Keratinocyte (primary cell): Measurements from ENCODE around the gene ILDR1. TPM values are rescaled to one million over a fixed set of nuclear protein-coding genes. Genes with fewer than 3 reads are reported as not detected.

Experiments
- DNase-seq: peaks from one replicate; pipeline ENCODE4 v3.0.0-alpha.2; 2011; ENCODE audit warnings: low read depth, missing footprints, low spot score
- FAIRE-seq: peaks from 2 replicates; lab custom pipeline; 2011; peaks lifted over from hg19 to GRCh38; lab: Jason Lieb, UNC
- H2AFZ ChIP-seq: 2 replicates; pipeline ENCODE4 v1.6.0; 2012; ENCODE audit warnings: low read length, control low read depth, inconsistent platforms; ENCODE audit not compliant: control insufficient read depth
- H3K27ac ChIP-seq: 2 replicates; pipeline ENCODE4 v1.5.1; 2011; ENCODE audit warnings: low read length; ENCODE audit not compliant: control insufficient read depth, insufficient read depth
- H3K27me3 ChIP-seq: 3 replicates; pipeline ENCODE4 v1.6.0; 2011; ENCODE audit warnings: low read length; ENCODE audit not compliant: control insufficient read depth, insufficient read depth; ENCODE audit errors: extremely low read depth
- H3K36me3 ChIP-seq, 2 experiments: 2 replicates in 1 of 2; 3 replicates in 1 of 2; pipeline ENCODE4 v1.5.1; 2011; ENCODE audit warnings: low read length in 2 of 2, mild to moderate bottlenecking in 1 of 2; ENCODE audit not compliant: control insufficient read depth in 2 of 2, insufficient read depth in 2 of 2; ENCODE audit errors: extremely low read depth in 1 of 2
- H3K4me1 ChIP-seq: 3 replicates; pipeline ENCODE4 v1.5.1; 2011; ENCODE audit warnings: low read length; ENCODE audit not compliant: control insufficient read depth, insufficient read depth; ENCODE audit errors: extremely low read depth
- H3K4me2 ChIP-seq: 3 replicates; pipeline ENCODE4 v1.6.0; 2011; ENCODE audit warnings: low read depth, low read length; ENCODE audit not compliant: control insufficient read depth, insufficient read depth; ENCODE audit errors: extremely low read depth
- H3K4me3 ChIP-seq, 3 experiments: fragments of 200-600 bp in 1 of 3; sonication (generic) in 1 of 3; 2 replicates in 2 of 3; 3 replicates in 1 of 3; pipeline ENCODE4 v1.5.1; 2011 to 2016; ENCODE audit warnings: low read length in 3 of 3, mild to moderate bottlenecking in 3 of 3, control low read depth in 2 of 3, inconsistent platforms in 1 of 3, low read depth in 1 of 3, mixed read lengths in 1 of 3, mixed run types in 1 of 3, moderate library complexity in 1 of 3; ENCODE audit not compliant: control insufficient read depth in 2 of 3, insufficient read depth in 2 of 3; ENCODE audit errors: extremely low read depth in 1 of 3
- H3K79me2 ChIP-seq: 2 replicates; pipeline ENCODE4 v1.6.0; 2012; ENCODE audit warnings: low read length; ENCODE audit not compliant: control insufficient read depth, insufficient read depth
- H3K9ac ChIP-seq: 3 replicates; pipeline ENCODE4 v1.6.0; 2011; ENCODE audit warnings: low read length; ENCODE audit not compliant: control insufficient read depth, insufficient read depth; ENCODE audit errors: extremely low read depth
- H3K9me1 ChIP-seq: 3 replicates; pipeline ENCODE4 v1.6.0; 2011; ENCODE audit warnings: low read length; ENCODE audit not compliant: control insufficient read depth, insufficient read depth; ENCODE audit errors: extremely low read depth
- H3K9me3 ChIP-seq: 2 replicates; pipeline ENCODE4 v1.5.1; 2012; ENCODE audit warnings: low read depth, low read length; ENCODE audit not compliant: control insufficient read depth
- H4K20me1 ChIP-seq: 3 replicates; pipeline ENCODE4 v1.6.0; 2011; ENCODE audit warnings: low read length; ENCODE audit not compliant: control insufficient read depth, insufficient read depth; ENCODE audit errors: extremely low read depth
- EZH2 ChIP-seq: IDR thresholded peaks from one replicate; pipeline ENCODE4 v1.6.1; 2012; ENCODE audit warnings: inconsistent platforms, mild to moderate bottlenecking, low read length, moderate library complexity
- dilution Hi-C: fragments of 300-500 bp; cut with MboI; formaldehyde crosslinking; loops from one replicate; pipeline ENCODE4 v1.7.0; 2020; ENCODE audit warnings: low sequenced_read_pairs; ENCODE audit not compliant: extremely low pct_ligation_motif_present
- polyA plus RNA-seq, 5 experiments: library from polyadenylated mRNA; depleted of rRNA in 3 of 5; stranded (reverse) in 3 of 5; stranded (forward) in 1 of 5; unstranded in 1 of 5; fragments of >200 nt; gene quantifications; 1 replicate in 1 of 5; 2 replicates in 3 of 5; 3 replicates in 1 of 5; pipeline versions ENCODE4 v1.2.1 to v1.2.3, GENCODE V29; 2011 to 2012; ENCODE audit warnings: missing spikeins in 2 of 5, low read depth in 1 of 5, low replicate concordance in 1 of 5
- TF ChIP-seq, protein P1 (sequence below), 3 experiments: IDR thresholded peaks in 1 of 3; conservative IDR thresholded peaks in 1 of 3; optimal IDR thresholded peaks in 1 of 3; 2 replicates in 2 of 3; 3 replicates in 1 of 3; pipeline versions ENCODE3 to v1.5.1; 2011; ENCODE audit warnings: low read length in 3 of 3, mild to moderate bottlenecking in 3 of 3, moderate library complexity in 2 of 3, control low read depth in 1 of 3, inconsistent platforms in 1 of 3; ENCODE audit not compliant: insufficient read depth in 2 of 3; ENCODE audit errors: extremely low read depth in 1 of 3

ILDR1 gene
- polyA plus RNA-seq, 1 donor (not counting 4 experiments of a cell fraction or from before 2014, with no cell fraction given) = 0.09 TPM

DNA sequence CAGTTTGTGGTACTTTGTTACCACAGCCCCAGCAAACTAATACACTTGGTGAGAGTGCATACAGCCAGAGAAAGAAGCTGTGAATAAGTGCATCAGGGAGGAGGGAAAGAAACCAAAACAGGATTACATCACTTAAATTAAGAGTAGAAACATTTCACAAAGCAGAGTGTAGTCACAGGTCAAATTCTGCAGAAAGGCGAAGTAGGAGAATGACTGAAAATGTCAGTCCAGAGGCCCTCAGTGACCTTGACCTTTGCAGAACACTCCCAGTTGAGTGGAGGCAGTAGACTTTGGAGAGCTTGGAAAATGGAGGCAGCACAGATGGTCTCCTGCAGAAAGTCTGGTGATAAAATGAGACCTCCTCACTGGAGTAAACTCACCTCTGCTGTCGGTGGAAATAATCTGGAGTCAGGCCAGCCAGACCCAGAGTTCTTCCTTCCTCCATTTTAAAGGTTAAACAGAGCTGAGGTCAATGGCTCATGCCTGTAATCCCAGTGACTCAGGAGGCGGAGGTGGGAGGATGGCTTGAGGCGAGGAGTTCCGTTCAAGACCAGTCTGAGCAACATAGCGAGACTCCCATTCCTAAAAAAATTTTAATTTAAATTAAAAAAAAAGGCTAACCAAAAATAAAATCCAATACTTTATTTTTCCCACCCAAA is 38.1 kb upstream of the ILDR1 start:
- DNase-seq = no peak
- H3K4me1 ChIP-seq = no peaks in the 10 kb centered on the region
- H3K9ac ChIP-seq = no peak overlapping the region
- TF ChIP-seq, protein P1, sequence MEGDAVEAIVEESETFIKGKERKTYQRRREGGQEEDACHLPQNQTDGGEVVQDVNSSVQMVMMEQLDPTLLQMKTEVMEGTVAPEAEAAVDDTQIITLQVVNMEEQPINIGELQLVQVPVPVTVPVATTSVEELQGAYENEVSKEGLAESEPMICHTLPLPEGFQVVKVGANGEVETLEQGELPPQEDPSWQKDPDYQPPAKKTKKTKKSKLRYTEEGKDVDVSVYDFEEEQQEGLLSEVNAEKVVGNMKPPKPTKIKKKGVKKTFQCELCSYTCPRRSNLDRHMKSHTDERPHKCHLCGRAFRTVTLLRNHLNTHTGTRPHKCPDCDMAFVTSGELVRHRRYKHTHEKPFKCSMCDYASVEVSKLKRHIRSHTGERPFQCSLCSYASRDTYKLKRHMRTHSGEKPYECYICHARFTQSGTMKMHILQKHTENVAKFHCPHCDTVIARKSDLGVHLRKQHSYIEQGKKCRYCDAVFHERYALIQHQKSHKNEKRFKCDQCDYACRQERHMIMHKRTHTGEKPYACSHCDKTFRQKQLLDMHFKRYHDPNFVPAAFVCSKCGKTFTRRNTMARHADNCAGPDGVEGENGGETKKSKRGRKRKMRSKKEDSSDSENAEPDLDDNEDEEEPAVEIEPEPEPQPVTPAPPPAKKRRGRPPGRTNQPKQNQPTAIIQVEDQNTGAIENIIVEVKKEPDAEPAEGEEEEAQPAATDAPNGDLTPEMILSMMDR (optimal IDR thresholded peaks at IDR 0.05 in 1 of 3, IDR thresholded peaks at IDR 0.05 in 1 of 3, conservative IDR thresholded peaks at IDR 0.05 in 1 of 3; ENCODE audit: extremely low read depth in 1 of 3, insufficient read depth in 2 of 3, low read length in 3 of 3) = no peak
- no peak for TF ChIP-seq EZH2
- no peaks in the 10 kb centered on the region for H3K9me3 ChIP-seq
- dilution Hi-C loops = no loop called here
- H3K4me3 ChIP-seq = no peak overlapping the region
- no peaks in the 10 kb centered on the region for H3K9me1 ChIP-seq
- H4K20me1 ChIP-seq = no peaks in the 10 kb centered on the region
- H2AFZ ChIP-seq = no peak overlapping the region
- H3K27ac ChIP-seq = no peak overlapping the region
- no peak overlapping the region for H3K4me2 ChIP-seq
- no peaks in the 10 kb centered on the region for H3K27me3 ChIP-seq
- no peaks in the 10 kb centered on the region for H3K36me3 ChIP-seq
- no peaks in the 10 kb centered on the region for H3K79me2 ChIP-seq
- FAIRE-seq = no peak

DNA sequence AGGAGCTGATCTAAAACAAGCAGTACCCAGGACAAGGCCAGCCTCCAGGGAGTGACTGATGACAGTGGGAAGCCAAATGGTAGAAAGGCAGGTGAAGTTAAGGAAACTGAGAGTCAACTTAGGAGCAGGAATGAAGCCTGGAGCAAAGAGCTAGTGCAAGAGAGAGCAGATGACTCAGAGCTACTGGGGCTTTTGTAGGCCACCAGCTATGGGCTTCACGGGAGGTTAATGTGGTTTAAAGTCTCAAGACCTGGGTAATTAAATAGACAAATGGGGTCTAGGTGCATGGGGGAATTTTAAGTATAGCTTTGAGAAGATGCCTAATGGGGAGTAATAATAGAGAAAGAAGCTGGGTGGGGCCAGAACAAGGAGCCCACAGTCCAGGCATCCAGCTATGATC is 36.2 kb upstream of the ILDR1 start:
- Histone ChIP-seq H3K9me1 (no peaks in the 10 kb centered on the region), H3K27me3 (no peaks in the 10 kb centered on the region), H3K36me3 (no peaks in the 10 kb centered on the region), H3K27ac (no peak overlapping the region), H3K9me3 (no peaks in the 10 kb centered on the region), H2AFZ (no peak overlapping the region), H4K20me1 (no peaks in the 10 kb centered on the region), H3K4me1 (no peaks in the 10 kb centered on the region), H3K4me2 (no peak overlapping the region), H3K4me3 (no peak overlapping the region), H3K79me2 (no peaks in the 10 kb centered on the region), H3K9ac (no peak overlapping the region)
- DNase-seq = no peak
- dilution Hi-C loops = no loop called here
- no peak for FAIRE-seq
- no peak for TF ChIP-seq EZH2
- TF ChIP-seq, protein P1 (optimal IDR thresholded peaks at IDR 0.05 in 1 of 3, IDR thresholded peaks at IDR 0.05 in 1 of 3, conservative IDR thresholded peaks at IDR 0.05 in 1 of 3; ENCODE audit: extremely low read depth in 1 of 3, insufficient read depth in 2 of 3, low read length in 3 of 3) = no peak
